ENCODE results near the gene UNC13B. TPM values are rescaled to one million over a fixed set of nuclear protein-coding genes. Genes with fewer than 3 reads are reported as not detected.

Gene UNC13B
- total RNA-seq, 1 experiment from 2014 or later, result 48.2 TPM

GRCh38 chr9:35279946-35280345, 118.1 kb downstream of the UNC13B start:
- H4K20me1 ChIP-seq (ENCODE audit: control insufficient read depth, insufficient read depth, insufficient read length), result no peaks in the 10 kb centered on the region
- H3K79me2 ChIP-seq (ENCODE audit: insufficient read depth, low read length), result no peaks in the 10 kb centered on the region
- no peaks in the 10 kb centered on the region for H3K79me1 ChIP-seq (ENCODE audit: insufficient read depth, low read depth, low read length, poor library complexity, severe bottlenecking)
- no peak overlapping the region for H2BK15ac ChIP-seq (ENCODE audit: low read depth, low read length)
- no peak overlapping the region for H2BK12ac ChIP-seq (ENCODE audit: insufficient read length, low read depth, low read length)
- H3K27ac ChIP-seq (ENCODE audit: insufficient read length, low read depth, low read length), result no peak overlapping the region
- no peak overlapping the region for H2BK20ac ChIP-seq (ENCODE audit: low read depth, low read length, poor library complexity, severe bottlenecking)
- Mint-ChIP-seq H3K4me1 (0 out of 4 replicates have a peak, but pooled peaks cover 0 to 2% of the 10 kb centered on the region in 2 experiments), H3K27me3 (ENCODE audit: low read depth) (no peaks in the 10 kb centered on the region; the same call in 1 of the 2 replicates), H3K9me3 (no peaks in the 10 kb centered on the region), H3K4me3 (no peak overlapping the region), H3K36me3 (ENCODE audit: insufficient read depth in 1 of 3, low read depth in 3 of 3) (no peaks in the 10 kb centered on the region), H3K27ac (no peak overlapping the region)
- no peak overlapping the region for H2BK5ac ChIP-seq (ENCODE audit: insufficient read length, low read length)
- H2AFZ ChIP-seq (ENCODE audit: low read length), result no peak overlapping the region
- no peak overlapping the region for H4K91ac ChIP-seq (ENCODE audit: insufficient read length, low read depth, low read length)
- no peak overlapping the region for H3K4me2 ChIP-seq (ENCODE audit: insufficient read depth, insufficient read length, low read length)
- H3K14ac ChIP-seq (ENCODE audit: insufficient read depth, low read length), result no peak overlapping the region
- H3T11ph ChIP-seq (ENCODE audit: low read length), result no peak overlapping the region
- no peaks in the 10 kb centered on the region for H3K9me3 ChIP-seq (ENCODE audit: control insufficient read depth, low read depth, low read length)
- H3K4ac ChIP-seq (ENCODE audit: low read depth, low read length), result no peak overlapping the region
- no peak overlapping the region for H3K9ac ChIP-seq (ENCODE audit: extremely low read depth, insufficient read length, low read length)
- H3K27me3 ChIP-seq (ENCODE audit: insufficient read depth, low read length), result no peaks in the 10 kb centered on the region
- no peaks in the 10 kb centered on the region for H3K4me1 ChIP-seq (ENCODE audit: insufficient read depth, low read length)
- no peak overlapping the region for H2BK120ac ChIP-seq (ENCODE audit: low read depth, low read length, poor library complexity, severe bottlenecking)
- no peak overlapping the region for H4K5ac ChIP-seq (ENCODE audit: insufficient read length, low read depth, low read length)
- H2AK5ac ChIP-seq (ENCODE audit: insufficient read length, low read length), result no peak overlapping the region
- H3K56ac ChIP-seq (ENCODE audit: insufficient read length, low read depth, low read length), result no peak overlapping the region
- H3K23me2 ChIP-seq (ENCODE audit: insufficient read length, low read depth, low read length, poor library complexity, severe bottlenecking), result no peaks in the 10 kb centered on the region
- WGBS (ENCODE audit: extremely low coverage, insufficient read length, low lambda C conversion rate), result no CpG with 5 or more reads among the region's 2 CpGs
- no peak overlapping the region for H4K8ac ChIP-seq (replicated peaks; ENCODE audit: insufficient read length, low read depth, low read length)
- no peak overlapping the region for H3K23ac ChIP-seq (ENCODE audit: insufficient read length, low read depth, low read length)
- no peak overlapping the region for H3K18ac ChIP-seq (ENCODE audit: insufficient read length, low read depth, low read length)
- TF ChIP-seq CTCF (conservative IDR thresholded peaks at IDR 0.05), result no peak
- DNase-seq, result no peak
